ENCODE data around the gene ABHD8.
"Not testable (repeated sequence)": the region's sequence is repeated elsewhere in the genome, so short reads cannot be mapped to it uniquely, and the experiment has no call there.

Gene ABHD8

GRCh38 chr19:17283504-17283996, 19.7 kb downstream of the ABHD8 start:
- H3K27me3 Mint-ChIP-seq: peaks cover 11% of the 10 kb centered on the region
- H3K4me3 Mint-ChIP-seq: no peak overlapping the region
- DNase-seq: no peak
- H3K36me3 Mint-ChIP-seq (ENCODE audit: low read depth): peaks cover 16% of the 10 kb centered on the region
- no peak overlapping the region for H3K27ac Mint-ChIP-seq
- no peaks in the 10 kb centered on the region for H3K9me3 Mint-ChIP-seq
- H3K4me1 Mint-ChIP-seq (ENCODE audit: low read depth): peaks cover 9% of the 10 kb centered on the region

- H3K27me3 Mint-ChIP-seq: peaks cover 11% of the 10 kb centered on the region
- H3K4me1 Mint-ChIP-seq (ENCODE audit: low read depth): peaks cover 9% of the 10 kb centered on the region
- peaks cover 20% of the 10 kb centered on the region for H3K36me3 Mint-ChIP-seq (ENCODE audit: low read depth)
- H3K4me3 Mint-ChIP-seq: peak overlapping the region; percentile 83
- peak; percentile 89 for DNase-seq
- no peaks in the 10 kb centered on the region for H3K9me3 Mint-ChIP-seq
- peak overlapping the region; percentile 64 for H3K27ac Mint-ChIP-seq
Observed at GRCh38 chr19:17282488-17283125, 20.6 kb downstream of the ABHD8 start.

- H3K27me3 Mint-ChIP-seq: peaks cover 8% of the 10 kb centered on the region
- H3K27ac Mint-ChIP-seq: peak within 1 kb of the TSS; percentile 64
- peaks cover 9% of the 10 kb centered on the region for H3K4me1 Mint-ChIP-seq (ENCODE audit: low read depth)
Observed at GRCh38 chr19:17281391-17282304, 21.6 kb downstream of the ABHD8 start, which contains the start of gene ANKLE1. Gene ANKLE1, plus strand, starts transcription at chr19:17281901. Its CDS starts 20 bp downstream, at chr19:17281921.

DNA sequence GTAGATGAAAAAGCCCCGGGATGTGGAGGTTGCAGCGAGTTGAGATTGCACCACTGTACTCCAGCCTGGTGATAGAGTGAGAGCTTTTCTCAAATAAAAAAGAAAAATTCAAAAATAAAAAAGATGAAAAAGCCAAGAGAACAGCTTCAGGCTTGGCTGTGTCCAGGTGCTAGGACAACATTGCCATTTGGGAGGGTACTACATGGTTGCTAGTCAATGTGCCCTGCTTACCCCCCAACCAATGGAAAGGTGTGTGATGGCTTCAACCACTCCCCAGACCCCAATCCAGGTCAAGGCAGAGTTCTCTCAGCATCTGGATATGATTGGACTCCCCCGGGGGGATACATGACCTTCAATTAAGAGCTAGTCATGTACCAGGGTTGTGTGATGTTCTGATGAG, 23.8 kb downstream of the ABHD8 start:
- Mint-ChIP-seq H3K27me3 (peaks cover 8% of the 10 kb centered on the region), H3K27ac (no peak overlapping the region), H3K9me3 (no peaks in the 10 kb centered on the region), H3K4me1 (ENCODE audit: low read depth) (peaks cover 9% of the 10 kb centered on the region), H3K36me3 (ENCODE audit: low read depth) (peaks cover 46% of the 10 kb centered on the region), H3K4me3 (no peak overlapping the region)
- no peak for DNase-seq

More at GRCh38 chr19:17281391-17282304, 21.6 kb downstream of the ABHD8 start, which contains the start of gene ANKLE1:
- H3K4me3 Mint-ChIP-seq: peak within 1 kb of the TSS; percentile 83
- peaks cover 28% of the 10 kb centered on the region for H3K36me3 Mint-ChIP-seq (ENCODE audit: low read depth)
- peak; percentile 71 for DNase-seq
- no peaks in the 10 kb centered on the region for H3K9me3 Mint-ChIP-seq

DNA sequence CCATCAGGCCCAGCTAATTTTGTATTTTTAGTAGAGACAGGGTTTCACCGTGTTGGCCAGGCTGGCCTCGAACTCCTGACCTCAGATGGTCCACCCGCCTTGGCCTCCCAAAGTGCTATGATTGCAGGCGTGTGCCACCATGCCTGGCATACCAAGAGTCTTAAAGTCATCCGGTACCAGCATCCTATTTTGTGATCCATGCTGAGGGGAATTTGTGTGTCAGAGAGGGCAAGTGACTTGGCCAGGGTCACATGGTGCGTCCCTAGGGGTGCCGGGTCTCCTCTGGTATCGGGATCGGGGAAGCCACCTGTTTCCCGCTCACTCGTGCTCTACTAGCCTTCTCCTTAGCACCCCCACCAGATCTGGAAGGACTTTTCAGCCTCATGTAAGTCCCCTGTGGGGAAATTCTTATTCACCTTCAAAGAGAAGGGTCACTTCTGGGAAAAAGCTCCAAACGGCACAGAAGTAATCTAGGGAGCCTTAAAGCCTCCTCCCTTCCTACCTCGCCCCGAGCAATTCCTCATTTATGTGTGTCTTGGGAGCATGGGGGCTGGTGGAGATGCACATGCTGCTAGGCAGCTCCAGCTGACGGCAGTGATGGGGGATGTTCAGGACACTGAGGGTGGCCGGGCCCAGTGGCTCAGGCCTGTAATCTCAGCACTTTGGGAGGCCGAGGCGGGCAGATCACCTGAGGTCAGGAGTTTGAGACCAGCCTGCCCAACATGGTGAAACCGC, 27.6 kb downstream of the ABHD8 start:
- H3K27me3 Mint-ChIP-seq: no peaks in the 10 kb centered on the region
- H3K4me1 Mint-ChIP-seq (ENCODE audit: low read depth): no peaks in the 10 kb centered on the region
- peaks cover 65% of the 10 kb centered on the region for H3K36me3 Mint-ChIP-seq (ENCODE audit: low read depth)
- DNase-seq: no peak
- no peak overlapping the region for H3K4me3 Mint-ChIP-seq
- no peak overlapping the region for H3K27ac Mint-ChIP-seq
- H3K9me3 Mint-ChIP-seq: no peaks in the 10 kb centered on the region

DNA sequence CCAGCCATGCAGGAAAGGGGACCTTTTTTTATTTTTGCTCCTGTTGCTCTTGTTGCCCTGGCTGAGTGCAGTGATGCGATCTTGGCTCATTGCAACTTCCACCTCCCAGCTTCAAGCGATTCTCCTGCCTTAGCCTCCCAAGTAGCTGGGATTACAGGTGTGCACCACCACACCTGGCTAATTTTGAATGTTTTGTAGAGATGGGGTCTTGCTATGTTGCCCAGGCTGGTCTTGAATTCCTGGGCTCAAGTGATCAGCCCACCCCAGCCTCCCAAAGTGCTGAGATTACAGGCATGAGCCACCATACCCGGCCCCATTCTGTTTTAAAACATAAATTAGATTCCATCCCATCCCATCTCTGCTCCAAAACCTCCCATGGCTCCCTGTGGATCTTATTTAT, 28.3 kb downstream of the ABHD8 start:
- H3K27me3 Mint-ChIP-seq; H3K4me3 Mint-ChIP-seq; DNase-seq; H3K4me1 Mint-ChIP-seq (ENCODE audit: low read depth); H3K27ac Mint-ChIP-seq; H3K9me3 Mint-ChIP-seq: not testable (repeated sequence)
- H3K36me3 Mint-ChIP-seq (ENCODE audit: low read depth): peaks cover 71% of the 10 kb centered on the region

- no peaks in the 10 kb centered on the region for H3K9me3 Mint-ChIP-seq
Observed at GRCh38 chr19:17268754-17269153, 34.5 kb downstream of the ABHD8 start.

DNA sequence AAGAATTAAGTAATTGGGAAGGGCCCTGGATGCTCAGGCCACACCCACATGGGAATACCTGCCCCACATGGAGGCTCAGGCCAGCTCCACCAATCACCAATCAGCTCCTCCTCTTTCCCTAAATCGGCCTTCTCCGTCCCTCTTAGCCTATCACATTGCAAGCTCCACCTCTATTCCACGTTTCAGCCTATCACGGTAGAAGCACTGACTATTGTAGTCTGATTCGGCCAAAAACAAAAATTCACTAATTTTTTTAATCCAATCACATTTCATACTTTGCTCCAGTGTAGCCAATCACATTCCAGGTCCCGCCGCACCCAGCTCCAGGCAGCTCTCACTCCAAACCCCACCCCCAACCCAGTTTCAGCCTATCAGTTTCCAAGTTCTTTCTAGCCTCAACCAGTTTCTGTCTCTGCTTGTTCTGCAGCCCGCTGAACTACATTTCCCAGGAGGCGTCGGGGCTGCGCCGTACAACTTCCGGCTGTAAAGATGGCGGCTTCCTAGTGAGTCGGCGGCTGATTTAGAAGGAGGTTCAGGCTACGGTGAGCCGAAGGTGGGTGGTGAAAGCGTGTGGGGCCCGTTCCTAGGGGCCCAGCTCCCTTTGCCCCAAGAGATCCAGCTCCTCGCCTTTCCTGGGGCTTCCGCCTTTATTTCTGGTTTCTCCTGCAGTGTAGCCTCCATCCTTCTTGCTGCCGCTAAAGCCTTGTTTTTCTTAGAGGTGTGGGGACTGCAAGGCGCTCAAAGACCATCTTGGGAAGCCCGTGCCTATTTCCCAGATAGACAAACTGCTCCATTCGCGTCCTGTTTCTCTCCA, 36.0 kb downstream of the ABHD8 start, which contains the start of gene BABAM1:
Gene BABAM1, plus strand, starts transcription at position 469 of the 814 bp plus-strand sequence. CDS start 1,364 bp downstream, outside the sequence.
- H3K27me3 Mint-ChIP-seq: no peaks in the 10 kb centered on the region
- no peaks in the 10 kb centered on the region for H3K9me3 Mint-ChIP-seq

More at GRCh38 chr19:17268754-17269153, 34.5 kb downstream of the ABHD8 start:
- DNase-seq: no peak
- H3K27me3 Mint-ChIP-seq: no peaks in the 10 kb centered on the region
- peak overlapping the region; percentile 94 for H3K4me3 Mint-ChIP-seq
- H3K36me3 Mint-ChIP-seq (ENCODE audit: low read depth): peaks cover 48% of the 10 kb centered on the region
- peaks cover 22% of the 10 kb centered on the region for H3K4me1 Mint-ChIP-seq (ENCODE audit: low read depth)
- no peak overlapping the region for H3K27ac Mint-ChIP-seq

GRCh38 chr19:17266589-17266974, 36.6 kb downstream of the ABHD8 start:
- Mint-ChIP-seq H3K4me3 (peak overlapping the region; percentile 94), H3K9me3 (no peaks in the 10 kb centered on the region), H3K27ac (peak overlapping the region; percentile 91), H3K4me1 (ENCODE audit: low read depth) (peaks cover 22% of the 10 kb centered on the region), H3K36me3 (ENCODE audit: low read depth) (peaks cover 36% of the 10 kb centered on the region), H3K27me3 (no peaks in the 10 kb centered on the region)
- no peak for DNase-seq

More for the DNA sequence above, 36.0 kb downstream of the ABHD8 start, which contains the start of gene BABAM1:
- Mint-ChIP-seq H3K27ac (peak within 1 kb of the TSS; percentile 91), H3K4me1 (ENCODE audit: low read depth) (peaks cover 22% of the 10 kb centered on the region), H3K36me3 (ENCODE audit: low read depth) (peaks cover 40% of the 10 kb centered on the region), H3K4me3 (peak within 1 kb of the TSS; percentile 94)
- DNase-seq: peak; percentile 90

GRCh38 chr19:17266026-17266425, 37.2 kb downstream of the ABHD8 start:
- Mint-ChIP-seq H3K4me3 (no peak overlapping the region), H3K36me3 (ENCODE audit: low read depth) (peaks cover 30% of the 10 kb centered on the region), H3K27me3 (no peaks in the 10 kb centered on the region), H3K4me1 (ENCODE audit: low read depth) (peaks cover 22% of the 10 kb centered on the region), H3K27ac (no peak overlapping the region), H3K9me3 (no peaks in the 10 kb centered on the region)
- no peak for DNase-seq

GRCh38 chr19:17264641-17264979, 38.6 kb downstream of the ABHD8 start, which contains the start of gene USHBP1:
Gene USHBP1, minus strand, starts transcription at chr19:17264745. Its CDS starts 446 bp downstream, at chr19:17264299.
- H3K4me1 Mint-ChIP-seq (ENCODE audit: low read depth): peaks cover 26% of the 10 kb centered on the region
- H3K27ac Mint-ChIP-seq: peak within 1 kb of the TSS; percentile 44
- peaks cover 20% of the 10 kb centered on the region for H3K36me3 Mint-ChIP-seq (ENCODE audit: low read depth)
- no peaks in the 10 kb centered on the region for H3K9me3 Mint-ChIP-seq
- no peaks in the 10 kb centered on the region for H3K27me3 Mint-ChIP-seq
- no peak within 1 kb of the TSS for H3K4me3 Mint-ChIP-seq
- DNase-seq: no peak

- Mint-ChIP-seq H3K4me3 (no peak overlapping the region), H3K4me1 (ENCODE audit: low read depth) (peaks cover 25% of the 10 kb centered on the region), H3K27ac (peak overlapping the region; percentile 44), H3K9me3 (no peaks in the 10 kb centered on the region), H3K27me3 (no peaks in the 10 kb centered on the region), H3K36me3 (ENCODE audit: low read depth) (peaks cover 15% of the 10 kb centered on the region)
- no peak for DNase-seq
Observed at GRCh38 chr19:17263712-17264640, 39.2 kb downstream of the ABHD8 start.

DNA sequence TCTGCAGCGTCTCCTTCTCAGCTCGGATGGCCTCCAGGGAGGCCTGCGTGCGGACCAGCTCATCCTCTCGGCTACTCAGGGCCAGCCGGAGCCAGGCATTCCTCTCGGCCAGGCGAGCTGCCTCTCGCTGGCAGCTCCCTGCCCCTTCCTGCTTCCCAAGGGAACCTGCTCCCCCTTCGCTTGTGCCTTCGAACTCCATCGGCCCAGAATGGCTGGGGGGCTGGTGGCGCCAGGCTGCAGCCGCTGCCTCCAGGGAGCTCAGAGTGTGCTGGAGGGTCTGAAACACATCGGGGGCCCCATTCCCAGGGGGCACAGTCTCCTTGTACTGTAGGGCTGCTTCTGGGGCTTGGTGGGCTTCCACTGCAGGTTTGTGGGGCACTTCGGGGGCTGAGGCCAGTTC, 40.7 kb downstream of the ABHD8 start:
- DNase-seq: no peak
- Mint-ChIP-seq H3K4me1 (ENCODE audit: low read depth) (peaks cover 17% of the 10 kb centered on the region), H3K4me3 (no peak overlapping the region), H3K27me3 (no peaks in the 10 kb centered on the region), H3K9me3 (no peaks in the 10 kb centered on the region), H3K27ac (no peak overlapping the region), H3K36me3 (ENCODE audit: low read depth) (peaks cover 3% of the 10 kb centered on the region)
